H1 (cell line): ENCODE measurements around the gene PPP1R14C. TPM values are rescaled to one million over a fixed set of nuclear protein-coding genes. Genes with fewer than 3 reads are reported as not detected.
A peak's percentile ranks its signal among the peaks of the same experiment; 100 is the strongest.

Experiments
- CTCF ChIA-PET: fragments of 300-600 bp; sonication (Branson Sonifier 250); formaldehyde crosslinking; loops from one replicate; lab custom pipeline; 2021; ENCODE audit not compliant: partially characterized antibody; lab: Charles Lee
- POLR2A ChIA-PET: fragments of 300-600 bp; sonication (Branson Sonifier 250); formaldehyde crosslinking; loops from one replicate; lab custom pipeline; 2021; ENCODE audit warnings: inconsistent platforms; ENCODE audit not compliant: partially characterized antibody; lab: Charles Lee
- DNase-seq, 2 experiments: peaks; one replicate each; pipeline versions ENCODE4 v3.0.0 to v3.0.0-alpha.2; 2010 to 2022; ENCODE audit warnings: low spot score in 2 of 2, low read depth in 1 of 2, mixed read lengths in 1 of 2
- FAIRE-seq: peaks from 2 replicates; lab custom pipeline; 2011; peaks lifted over from hg19 to GRCh38; lab: Jason Lieb, UNC
- H2AFZ ChIP-seq: 2 replicates; pipeline ENCODE4 v1.8.1; 2012; ENCODE audit warnings: low read length, inconsistent platforms
- H2AK5ac ChIP-seq: 2 replicates; pipeline ENCODE4 v1.6.1; 2013; ENCODE audit warnings: low read depth, low read length
- H2BK120ac ChIP-seq: replicated peaks from 2 replicates; pipeline ENCODE3; 2013; ENCODE audit warnings: low read depth, low read length, inconsistent platforms
- H2BK12ac ChIP-seq: 2 replicates; pipeline ENCODE4 v1.6.1; 2013; ENCODE audit warnings: low read depth, low read length
- H2BK15ac ChIP-seq: 2 replicates; pipeline ENCODE4 v1.6.1; 2013; ENCODE audit warnings: low read length
- H2BK20ac ChIP-seq: 2 replicates; pipeline ENCODE4 v1.6.1; 2013; ENCODE audit warnings: low read length
- H2BK5ac ChIP-seq: 2 replicates; pipeline ENCODE4 v1.6.1; 2013; ENCODE audit warnings: low read depth, low read length
- H3K14ac ChIP-seq: 2 replicates; pipeline ENCODE4 v1.6.1; 2013; ENCODE audit warnings: inconsistent platforms; ENCODE audit not compliant: insufficient read length
- H3K18ac ChIP-seq: 2 replicates; pipeline ENCODE4 v1.6.1; 2013; ENCODE audit warnings: low read length; ENCODE audit errors: extremely low read depth
- H3K23ac ChIP-seq: 2 replicates; pipeline ENCODE4 v1.6.1; 2013; ENCODE audit warnings: inconsistent platforms; ENCODE audit not compliant: insufficient read length
- H3K23me2 ChIP-seq: 2 replicates; pipeline ENCODE4 v1.6.1; 2013; ENCODE audit warnings: low read depth, low read length
- H3K27ac ChIP-seq: 2 replicates; pipeline ENCODE4 v1.6.1; 2011; ENCODE audit warnings: low read depth, low read length, inconsistent platforms
- H3K27me3 ChIP-seq, 4 experiments: replicated peaks in 1 of 4; 1 replicate in 1 of 4; 2 replicates in 3 of 4; pipeline versions ENCODE4 v1.6.1 to v1.8.1; 2011 to 2013; ENCODE audit warnings: low read length in 3 of 4, mild to moderate bottlenecking in 3 of 4, inconsistent platforms in 2 of 4, mixed read lengths in 2 of 4, moderate library complexity in 1 of 4; ENCODE audit not compliant: control insufficient read depth in 3 of 4, insufficient read depth in 3 of 4; ENCODE audit errors: extremely low read depth in 1 of 4
- H3K36me3 ChIP-seq, 4 experiments: 2 replicates each; pipeline versions ENCODE4 v1.6.1 to v1.8.1; 2011 to 2013; ENCODE audit warnings: mild to moderate bottlenecking in 4 of 4, low read length in 3 of 4, moderate library complexity in 2 of 4, control low read depth in 1 of 4, inconsistent platforms in 1 of 4; ENCODE audit not compliant: insufficient read depth in 4 of 4, control insufficient read depth in 2 of 4
- H3K4ac ChIP-seq: replicated peaks from 2 replicates; pipeline ENCODE3; 2013; ENCODE audit warnings: low read length, low read depth, mixed read lengths, inconsistent platforms; ENCODE audit not compliant: insufficient read length
- H3K4me1 ChIP-seq, 4 experiments: replicated peaks in 1 of 4; 1 replicate in 1 of 4; 2 replicates in 3 of 4; pipeline versions ENCODE4 v1.6.1 to v1.8.1; 2011 to 2013; ENCODE audit warnings: low read length in 3 of 4, inconsistent platforms in 2 of 4, mixed read lengths in 1 of 4; ENCODE audit not compliant: insufficient read depth in 4 of 4, control insufficient read depth in 3 of 4
- H3K4me2 ChIP-seq, 2 experiments: 2 replicates each; pipeline versions ENCODE4 v1.6.1 to v1.8.1; 2011 to 2013; ENCODE audit warnings: low read depth in 2 of 2, low read length in 2 of 2, control low read depth in 1 of 2, inconsistent platforms in 1 of 2, mild to moderate bottlenecking in 1 of 2; ENCODE audit not compliant: insufficient read depth in 1 of 2
- H3K4me3 ChIP-seq, 4 experiments: fragments of 200-600, 300-600 bp in 1 of 4; sonication (generic), shearing (Covaris generic), sonication (Bioruptor Twin) in 1 of 4; 2 replicates each; pipeline versions ENCODE4 v1.5.1 to v1.8.1; 2011 to 2016; ENCODE audit warnings: low read length in 4 of 4, low read depth in 3 of 4, control low read depth in 2 of 4, inconsistent platforms in 2 of 4, mild to moderate bottlenecking in 2 of 4, mixed read lengths in 1 of 4, moderate library complexity in 1 of 4; ENCODE audit not compliant: insufficient read depth in 2 of 4; ENCODE audit errors: extremely low read depth in 1 of 4
- H3K56ac ChIP-seq: replicated peaks from 2 replicates; pipeline ENCODE3; 2013; ENCODE audit warnings: low read depth, mild to moderate bottlenecking, mixed read lengths, low read length, inconsistent platforms; ENCODE audit not compliant: insufficient read length
- H3K79me1 ChIP-seq: 2 replicates; pipeline ENCODE4 v1.6.1; 2013; ENCODE audit warnings: low read depth, low read length, control low read depth
- H3K79me2 ChIP-seq, 2 experiments: 2 replicates each; pipeline versions ENCODE4 v1.6.1 to v1.8.1; 2012 to 2013; ENCODE audit warnings: low read length in 2 of 2, mild to moderate bottlenecking in 2 of 2, inconsistent platforms in 1 of 2; ENCODE audit not compliant: insufficient read depth in 2 of 2, control insufficient read depth in 1 of 2
- H3K9ac ChIP-seq, 4 experiments: replicated peaks in 1 of 4; 1 replicate in 1 of 4; 2 replicates in 3 of 4; pipeline versions ENCODE4 v1.6.1 to v1.8.1; 2011 to 2013; ENCODE audit warnings: low read depth in 3 of 4, low read length in 3 of 4, control low read depth in 2 of 4, mild to moderate bottlenecking in 2 of 4, moderate library complexity in 2 of 4, inconsistent platforms in 1 of 4; ENCODE audit errors: extremely low read depth in 1 of 4
- H3K9me3 ChIP-seq, 2 experiments: 2 replicates each; pipeline versions ENCODE4 v1.6.1 to v1.8.1; 2012 to 2013; ENCODE audit warnings: mild to moderate bottlenecking in 2 of 2, moderate library complexity in 2 of 2, control low read depth in 1 of 2, inconsistent platforms in 1 of 2, low read depth in 1 of 2, low read length in 1 of 2, mixed read lengths in 1 of 2; ENCODE audit not compliant: insufficient read depth in 2 of 2
- H4K20me1 ChIP-seq, 2 experiments: replicated peaks in 1 of 2; 2 replicates each; pipeline versions ENCODE3 to v1.8.1; 2011 to 2013; ENCODE audit warnings: inconsistent platforms in 2 of 2, low read length in 2 of 2, mild to moderate bottlenecking in 1 of 2; ENCODE audit not compliant: insufficient read depth in 2 of 2, control insufficient read depth in 1 of 2
- H4K5ac ChIP-seq: 2 replicates; pipeline ENCODE4 v1.6.1; 2013; ENCODE audit warnings: low read length, low read depth, mixed read lengths, inconsistent platforms; ENCODE audit not compliant: insufficient read length
- H4K8ac ChIP-seq: 2 replicates; pipeline ENCODE4 v1.8.0; 2013; ENCODE audit warnings: mild to moderate bottlenecking, moderate library complexity, low read length, inconsistent platforms; ENCODE audit not compliant: insufficient read depth; ENCODE audit errors: extremely low read depth
- H4K91ac ChIP-seq: replicated peaks from 2 replicates; pipeline ENCODE3; 2013; ENCODE audit warnings: low read length, mixed read lengths, inconsistent platforms; ENCODE audit not compliant: insufficient read length
- CBX8 ChIP-seq: fragments of 300-800, 300-1000 bp; sonication (generic); IDR thresholded peaks from 2 replicates; pipeline ENCODE4 v1.7.1; 2016; ENCODE audit warnings: low read depth, low read length, borderline replicate concordance
- JUN ChIP-seq: IDR thresholded peaks from 2 replicates; pipeline ENCODE4 v1.6.1; 2011; ENCODE audit warnings: low read depth, mild to moderate bottlenecking, improper control_type of control experiment, low read length
- KDM4A ChIP-seq: IDR thresholded peaks from one replicate; pipeline ENCODE4 v1.7.1; 2012; ENCODE audit warnings: low read depth, mild to moderate bottlenecking, moderate library complexity, low read length, inconsistent platforms; ENCODE audit not compliant: severe bottlenecking
- POLR2A ChIP-seq, 2 experiments: IDR thresholded peaks; 1 replicate in 1 of 2; 2 replicates in 1 of 2; pipeline ENCODE4 v1.6.1; 2011; ENCODE audit warnings: low read depth in 2 of 2, low read length in 2 of 2, mild to moderate bottlenecking in 2 of 2; ENCODE audit errors: control extremely low read depth in 1 of 2
- POU5F1 ChIP-seq: IDR thresholded peaks from 2 replicates; pipeline ENCODE4 v1.6.1; 2011; ENCODE audit warnings: low read depth, mild to moderate bottlenecking, low read length, moderate library complexity
- RBBP5 ChIP-seq: IDR thresholded peaks from 2 replicates; pipeline ENCODE4 v1.7.1; 2012; ENCODE audit warnings: low read depth, mild to moderate bottlenecking, inconsistent platforms, low read length, moderate library complexity, borderline replicate concordance
- RFX5 ChIP-seq: IDR thresholded peaks from 2 replicates; pipeline ENCODE4 v1.6.1; 2011; ENCODE audit warnings: low read depth, low read length, improper control_type of control experiment, borderline replicate concordance
- TEAD4 ChIP-seq: IDR thresholded peaks from 2 replicates; pipeline ENCODE4 v1.6.1; 2012; ENCODE audit warnings: low read depth, low read length, inconsistent platforms, mixed read lengths
- USF2 ChIP-seq: IDR thresholded peaks from 2 replicates; pipeline ENCODE4 v1.6.1; 2011; ENCODE audit warnings: low read length, improper control_type of control experiment
- WGBS, 2 experiments: shearing (Covaris generic) in 1 of 2; methylation state at CpG; one replicate each; pipeline versions ENCODE4 v1.1.6 to v1.1.7; 2013 to 2015; ENCODE audit warnings: low lambda C conversion rate in 2 of 2, mixed read lengths in 2 of 2, inconsistent platforms in 1 of 2, low coverage in 1 of 2, missing lambda C conversion rate in 1 of 2; ENCODE audit not compliant: insufficient replicate concordance in 2 of 2, insufficient coverage in 1 of 2, insufficient read length in 1 of 2; ENCODE audit errors: extremely low coverage in 1 of 2, missing lambda C conversion rate in 1 of 2; 5-methylcytosine and 5-hydroxymethylcytosine counted together
- polyA plus RNA-seq, 7 experiments: library from polyadenylated mRNA; depleted of rRNA in 3 of 7; stranded (reverse) in 5 of 7; unstranded in 2 of 7; fragments of >200 nt in 5 of 7; fragments of 200-250 nt in 2 of 7; gene quantifications; 1 replicate in 5 of 7; 2 replicates in 1 of 7; 4 replicates in 1 of 7; pipeline versions ENCODE4 v1.2.1 to v1.2.3, GENCODE V29; 2011 to 2013; ENCODE audit warnings: missing spikeins in 2 of 7, mixed read lengths in 2 of 7
- total RNA-seq: library from RNA; stranded (reverse); fragmentation: NEBNext Ultra II Directional; extraction: Animal tissue kit (Norgen Biotek cat#: 25700); gene quantifications from 2 replicates; pipeline ENCODE4 v1.2.1, GENCODE V29; 2021

PPP1R14C gene
- total and polyA plus RNA-seq, 2 of the 8 experiments (the other 6 are each of a cell fraction or from before 2014, with no cell fraction given) = 0.30 to 0.61 TPM

GRCh38 chr6:150250826-150251225 is 108.0 kb downstream of the PPP1R14C start:
- no peak overlapping the region for H2BK20ac ChIP-seq
- no peak overlapping the region for H2BK15ac ChIP-seq
- H3K56ac ChIP-seq = no peak overlapping the region
- no peaks in the 10 kb centered on the region for H3K79me2 ChIP-seq
- H3K4me1 ChIP-seq = 0 out of 7 replicates have a peak, but pooled peaks cover 0 to 3% (median 0%) of the 10 kb centered on the region in 4 experiments
- no peaks in the 10 kb centered on the region for H3K36me3 ChIP-seq
- DNase-seq (no peak), FAIRE-seq (no peak)
- no peaks in the 10 kb centered on the region for H3K79me1 ChIP-seq
- no peak overlapping the region for H4K91ac ChIP-seq
- H3K4me3 ChIP-seq = no peak overlapping the region
- no peak overlapping the region for H3K4ac ChIP-seq
- no peak overlapping the region for H3K14ac ChIP-seq
- H3K4me2 ChIP-seq = no peak overlapping the region
- H3K18ac ChIP-seq = no peak overlapping the region
- H3K9ac ChIP-seq = no peak overlapping the region
- TF ChIP-seq RBBP5 = no peak
- no peak for TF ChIP-seq POLR2A (IDR thresholded peaks at IDR 0.05; ENCODE audit: control extremely low read depth in 1 of 2, low read depth in 2 of 2, low read length in 2 of 2)
- TF ChIP-seq JUN = no peak
- no peak for TF ChIP-seq RFX5
- TF ChIP-seq POU5F1 = no peak
- TF ChIP-seq CBX8 = no peak
- no peak for TF ChIP-seq TEAD4
- TF ChIP-seq USF2 = no peak
- TF ChIP-seq KDM4A = no peak
- TF ChIP-seq, all 59 proteins: peak for 0
- Histone ChIP-seq H4K8ac (no peak overlapping the region), H3K27me3 (no peaks in the 10 kb centered on the region; a peak in 1 of 7 replicates), H4K5ac (no peak overlapping the region), H2BK12ac (peak overlapping the region; percentile 51; the same call in 1 of the 2 replicates), H2AFZ (peak overlapping the region; percentile 17; the same call in 1 of the 2 replicates), H2BK5ac (no peak overlapping the region), H4K20me1 (no peaks in the 10 kb centered on the region), H3K23ac (no peak overlapping the region), H2AK5ac (no peak overlapping the region), H3K23me2 (no peaks in the 10 kb centered on the region), H3K27ac (no peak overlapping the region), H2BK120ac (no peak overlapping the region), H3K9me3 (peaks cover 8 to 9% of the 10 kb centered on the region in 2 experiments; a peak in 2 of 4 replicates)
- WGBS, 2 experiments = 65% methylated on average over 4 of the region's 4 CpGs; no CpG with 5 or more reads in 1 of the 2 experiments
- ChIA-PET POLR2A (no interaction called here), CTCF (interaction anchor here (0.6 to 2.0 kb wide), 2 partner anchors 20 to 57 kb away, joined by 3 to 6 read pairs; no protein-coding TSS in a partner anchor)
